ENCODE data around the gene TNFRSF18. TPM values are rescaled to one million over a fixed set of nuclear protein-coding genes. Genes with fewer than 3 reads are reported as not detected.

Gene TNFRSF18
- total and polyA plus RNA-seq, 2 donors (not counting 3 experiments of a cell fraction or from before 2014, with no cell fraction given) = not detected

DNA sequence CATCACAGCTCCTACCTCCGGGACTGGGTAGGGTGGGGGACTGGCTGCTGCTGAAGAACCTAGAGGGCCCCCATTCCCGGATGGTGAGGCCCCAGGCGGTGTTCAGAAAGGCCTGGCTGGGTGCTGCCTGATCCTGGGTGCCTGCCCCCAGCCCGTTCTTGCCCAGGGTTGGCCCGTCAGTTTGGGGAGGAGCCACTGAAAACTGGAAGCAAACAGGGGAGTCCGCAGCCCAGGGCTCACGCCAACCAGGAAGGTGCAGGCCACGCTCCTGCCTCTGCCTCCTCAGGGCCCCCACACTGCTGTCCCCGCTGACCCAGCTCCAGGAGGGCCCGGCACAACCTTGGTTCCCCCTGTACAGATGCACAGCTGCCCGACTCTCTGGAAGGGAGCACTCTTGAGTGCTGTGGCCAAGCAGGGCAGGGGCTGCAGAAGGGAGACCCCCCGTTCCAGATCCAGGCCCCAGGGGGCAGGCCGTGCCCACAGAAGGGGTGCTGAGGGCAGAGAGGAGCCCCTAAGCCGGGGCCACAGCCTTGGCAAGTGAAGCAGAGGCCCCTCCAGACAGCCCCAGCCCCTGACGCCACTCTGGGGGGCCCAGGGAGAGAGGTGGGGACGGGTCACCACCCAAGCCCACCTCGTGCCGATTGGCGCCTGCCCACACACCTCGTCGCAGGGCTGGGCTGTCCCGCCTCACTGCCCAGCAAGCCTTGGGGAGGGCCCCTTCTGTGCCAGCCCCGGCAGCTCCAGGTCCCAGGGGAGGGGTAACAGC is 34.6 kb upstream of the TNFRSF18 start:
- Histone ChIP-seq H3K9me3 (replicated peaks; ENCODE audit: control insufficient read depth, insufficient read depth, low read length) (no peaks in the 10 kb centered on the region), H3K9me1 (replicated peaks; ENCODE audit: control insufficient read depth, extremely low read depth, insufficient read depth, low read length) (no peaks in the 10 kb centered on the region), H3K4me1 (ENCODE audit: control insufficient read depth, extremely low read depth, insufficient read depth, low read length) (no peaks in the 10 kb centered on the region), H2AFZ (ENCODE audit: low read depth, low read length) (no peak overlapping the region), H3K27me3 (ENCODE audit: control insufficient read depth in 2 of 2, insufficient read depth in 2 of 2, low read length in 2 of 2) (no peaks in the 10 kb centered on the region), H3K36me3 (ENCODE audit: control insufficient read depth in 2 of 2, extremely low read depth in 1 of 2, insufficient read depth in 2 of 2, low read length in 2 of 2) (no peaks in the 10 kb centered on the region), H3K79me2 (ENCODE audit: control insufficient read depth, insufficient read depth, low read length) (no peaks in the 10 kb centered on the region), H3K9ac (replicated peaks; ENCODE audit: extremely low read depth, insufficient read depth, low read length) (no peak overlapping the region), H3K4me3 (replicated peaks in 1 of 3; ENCODE audit: insufficient read depth in 1 of 3, low read depth in 1 of 3, low read length in 3 of 3) (no peak overlapping the region), H4K20me1 (replicated peaks; ENCODE audit: control insufficient read depth, extremely low read depth, insufficient read depth, low read length) (no peaks in the 10 kb centered on the region), H3K4me2 (ENCODE audit: insufficient read depth, low read length) (no peak overlapping the region), H3K27ac (ENCODE audit: insufficient read depth, low read depth, low read length) (no peak overlapping the region)
- no TSS peak for BruUV-seq (replicated peaks)
- ChIA-PET POLR2A (no interaction called here), CTCF (no interaction called here)
- intact Hi-C loops (cut with micrococcal nuclease) = no loop called here
- FAIRE-seq (no peak), DNase-seq (ENCODE audit: low read depth, low spot score) (no peak)
- TF ChIP-seq EZH2 (IDR thresholded peaks at IDR 0.05; ENCODE audit: borderline replicate concordance, low read depth, low read length, severe bottlenecking) (no peak), GATA2 (IDR thresholded peaks at IDR 0.05; ENCODE audit: insufficient read depth, insufficient read length, low read depth, low read length) (no peak), MYC (IDR thresholded peaks at IDR 0.05; ENCODE audit: low read depth, low read length) (no peak)
- dilution Hi-C loops (cut with MboI; ENCODE audit: extremely low pct_ligation_motif_present, low sequenced_read_pairs) = no loop called here

GRCh38 chr1:1240348-1240732 is 33.9 kb upstream of the TNFRSF18 start:
- POLR2A ChIA-PET = no interaction called here
- H3K36me3 ChIP-seq (ENCODE audit: control insufficient read depth in 2 of 2, extremely low read depth in 1 of 2, insufficient read depth in 2 of 2, low read length in 2 of 2) = no peaks in the 10 kb centered on the region
- intact Hi-C loops (cut with micrococcal nuclease) = no loop called here

More at GRCh38 chr1:1240348-1240732, 33.9 kb upstream of the TNFRSF18 start:
- CTCF ChIA-PET = no interaction called here
- Histone ChIP-seq H3K79me2 (ENCODE audit: control insufficient read depth, insufficient read depth, low read length) (no peaks in the 10 kb centered on the region), H2AFZ (ENCODE audit: low read depth, low read length) (no peak overlapping the region), H3K9me3 (replicated peaks; ENCODE audit: control insufficient read depth, insufficient read depth, low read length) (no peaks in the 10 kb centered on the region), H3K9me1 (replicated peaks; ENCODE audit: control insufficient read depth, extremely low read depth, insufficient read depth, low read length) (no peaks in the 10 kb centered on the region), H3K27me3 (ENCODE audit: control insufficient read depth in 2 of 2, insufficient read depth in 2 of 2, low read length in 2 of 2) (no peaks in the 10 kb centered on the region), H3K9ac (replicated peaks; ENCODE audit: extremely low read depth, insufficient read depth, low read length) (no peak overlapping the region), H3K4me3 (replicated peaks in 1 of 3; ENCODE audit: insufficient read depth in 1 of 3, low read depth in 1 of 3, low read length in 3 of 3) (no peak overlapping the region), H3K27ac (ENCODE audit: insufficient read depth, low read depth, low read length) (no peak overlapping the region), H4K20me1 (replicated peaks; ENCODE audit: control insufficient read depth, extremely low read depth, insufficient read depth, low read length) (no peaks in the 10 kb centered on the region), H3K4me1 (ENCODE audit: control insufficient read depth, extremely low read depth, insufficient read depth, low read length) (no peaks in the 10 kb centered on the region), H3K4me2 (ENCODE audit: insufficient read depth, low read length) (no peak overlapping the region)
- no peak for DNase-seq (ENCODE audit: low read depth, low spot score)
- no TSS peak for BruUV-seq (replicated peaks)
- FAIRE-seq = no peak
- TF ChIP-seq MYC (IDR thresholded peaks at IDR 0.05; ENCODE audit: low read depth, low read length) (no peak), POLR2A (IDR thresholded peaks at IDR 0.05; ENCODE audit: low read depth, low read length) (no peak), EZH2 (IDR thresholded peaks at IDR 0.05; ENCODE audit: borderline replicate concordance, low read depth, low read length, severe bottlenecking) (no peak), JUN (IDR thresholded peaks at IDR 0.05; ENCODE audit: borderline replicate concordance, insufficient read depth, insufficient read length, low read depth) (no peak), POLR2AphosphoS5 (IDR thresholded peaks at IDR 0.05; ENCODE audit: insufficient read depth, low read depth, low read length) (no peak), GATA2 (IDR thresholded peaks at IDR 0.05; ENCODE audit: insufficient read depth, insufficient read length, low read depth, low read length) (no peak)
- TF ChIP-seq, protein P1, sequence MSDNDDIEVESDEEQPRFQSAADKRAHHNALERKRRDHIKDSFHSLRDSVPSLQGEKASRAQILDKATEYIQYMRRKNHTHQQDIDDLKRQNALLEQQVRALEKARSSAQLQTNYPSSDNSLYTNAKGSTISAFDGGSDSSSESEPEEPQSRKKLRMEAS (IDR thresholded peaks at IDR 0.05; ENCODE audit: insufficient read depth, insufficient read length) = no peak
- TF ChIP-seq, protein P2, sequence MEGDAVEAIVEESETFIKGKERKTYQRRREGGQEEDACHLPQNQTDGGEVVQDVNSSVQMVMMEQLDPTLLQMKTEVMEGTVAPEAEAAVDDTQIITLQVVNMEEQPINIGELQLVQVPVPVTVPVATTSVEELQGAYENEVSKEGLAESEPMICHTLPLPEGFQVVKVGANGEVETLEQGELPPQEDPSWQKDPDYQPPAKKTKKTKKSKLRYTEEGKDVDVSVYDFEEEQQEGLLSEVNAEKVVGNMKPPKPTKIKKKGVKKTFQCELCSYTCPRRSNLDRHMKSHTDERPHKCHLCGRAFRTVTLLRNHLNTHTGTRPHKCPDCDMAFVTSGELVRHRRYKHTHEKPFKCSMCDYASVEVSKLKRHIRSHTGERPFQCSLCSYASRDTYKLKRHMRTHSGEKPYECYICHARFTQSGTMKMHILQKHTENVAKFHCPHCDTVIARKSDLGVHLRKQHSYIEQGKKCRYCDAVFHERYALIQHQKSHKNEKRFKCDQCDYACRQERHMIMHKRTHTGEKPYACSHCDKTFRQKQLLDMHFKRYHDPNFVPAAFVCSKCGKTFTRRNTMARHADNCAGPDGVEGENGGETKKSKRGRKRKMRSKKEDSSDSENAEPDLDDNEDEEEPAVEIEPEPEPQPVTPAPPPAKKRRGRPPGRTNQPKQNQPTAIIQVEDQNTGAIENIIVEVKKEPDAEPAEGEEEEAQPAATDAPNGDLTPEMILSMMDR (IDR thresholded peaks at IDR 0.05; ENCODE audit: extremely low read depth in 1 of 2, insufficient read depth in 1 of 2, low read depth in 1 of 2, low read length in 2 of 2) = no peak
- dilution Hi-C loops (cut with MboI; ENCODE audit: extremely low pct_ligation_motif_present, low sequenced_read_pairs) = no loop called here

Measured in endothelial cell of umbilical vein (primary cell).